Measurements from ENCODE around the gene C2orf92.
"Not testable (repeated sequence)": the region's sequence is repeated elsewhere in the genome, so short reads cannot be mapped to it uniquely, and the experiment has no call there.

Gene C2orf92

DNA sequence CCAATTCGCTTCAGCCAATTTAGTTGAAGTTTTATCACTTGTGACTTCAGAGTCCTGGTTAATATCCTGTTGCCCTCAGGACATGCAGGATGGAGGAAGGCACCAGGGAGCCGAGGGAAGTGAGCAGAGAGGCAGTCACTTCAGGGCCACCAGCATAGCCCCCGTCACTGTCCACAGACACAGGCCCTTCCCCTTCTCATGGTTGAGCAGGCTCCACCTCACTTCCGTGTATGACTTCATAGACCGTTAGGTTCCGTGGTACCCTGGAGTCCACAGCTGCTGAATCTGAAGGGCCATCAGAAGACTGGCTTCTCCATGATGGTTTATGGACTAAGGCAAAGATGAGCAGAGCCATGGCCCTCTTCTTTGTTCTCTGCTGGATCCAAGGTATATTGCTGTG, at the start of gene C2orf92:
C2orf92 (plus strand) TSS at position 266 of the 400 bp plus-strand sequence; CDS start at position 342, 76 bp downstream.
- no peak for DNase-seq

DNA sequence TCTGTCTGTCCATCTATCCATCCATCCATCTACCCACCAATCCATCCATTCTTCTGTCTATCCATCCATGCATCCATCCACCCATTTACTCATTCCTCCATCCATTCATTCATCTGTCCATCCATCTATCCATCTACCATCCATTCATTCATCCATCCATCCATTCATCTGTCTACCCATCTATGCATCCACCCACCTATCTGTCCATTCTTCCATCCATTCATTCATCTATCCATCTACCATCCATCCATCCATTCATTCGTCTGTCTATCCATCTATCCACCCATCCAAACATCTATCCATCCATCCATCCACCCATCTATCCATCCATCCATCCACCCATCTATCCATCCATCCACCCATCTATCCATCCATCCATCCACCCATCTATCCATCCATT, 49.0 kb upstream of the C2orf92 start:
- DNase-seq, result not testable (repeated sequence)

DNA sequence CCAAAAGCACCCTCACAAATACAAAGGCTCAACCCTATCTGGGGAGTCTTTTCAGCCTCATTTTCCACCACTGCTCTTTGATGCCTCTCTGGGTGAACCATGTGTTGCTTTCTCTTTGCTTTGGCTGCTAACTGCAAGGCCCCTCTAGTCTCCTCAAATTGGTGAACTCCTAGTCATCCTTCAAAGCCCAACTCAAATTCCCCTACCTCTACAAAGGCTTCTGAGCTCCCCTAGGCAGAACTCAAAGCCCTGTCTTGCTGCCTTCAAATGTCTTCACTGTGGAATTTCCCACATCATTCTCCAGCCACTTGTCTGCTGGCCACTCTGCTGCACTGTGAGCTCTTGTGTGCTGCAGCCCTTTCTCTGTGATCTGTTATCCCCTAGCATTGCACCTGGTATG, 46.5 kb upstream of the C2orf92 start:
- not testable (repeated sequence) for DNase-seq

DNA sequence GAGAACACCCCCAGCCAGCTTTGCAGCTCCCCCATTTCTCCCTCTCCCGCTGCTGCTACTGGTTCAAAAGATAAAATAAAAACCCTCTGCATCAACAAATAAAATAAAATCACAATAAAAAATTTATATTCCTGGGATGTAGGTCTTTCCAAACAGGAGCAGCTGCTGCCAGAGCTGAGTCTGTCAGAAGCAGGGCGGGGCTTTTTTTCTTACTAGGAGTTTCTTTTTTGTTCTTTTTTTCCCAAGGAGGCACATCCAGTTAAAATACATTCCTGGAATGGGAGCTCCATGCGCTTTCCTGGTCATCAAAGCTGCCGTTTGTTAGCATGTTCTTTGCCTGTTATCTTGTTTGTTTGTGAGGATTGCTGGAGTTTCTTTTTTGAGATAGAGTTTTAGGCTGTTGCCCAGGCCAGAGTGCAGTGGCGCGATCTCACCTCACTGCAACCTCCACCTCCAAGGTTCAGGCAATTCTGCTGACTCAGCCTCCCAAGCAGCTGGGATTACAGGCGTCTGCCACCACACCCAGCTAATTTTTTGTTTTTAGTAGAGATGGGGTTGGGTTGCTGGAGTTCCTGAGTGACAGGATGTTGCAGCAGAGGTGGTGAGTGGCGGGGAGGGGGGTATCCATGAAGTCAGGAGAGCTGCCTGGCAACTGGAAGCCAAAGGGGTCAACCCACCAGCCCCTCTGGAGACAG, 44.0 kb upstream of the C2orf92 start:
- not testable (repeated sequence) for DNase-seq

DNA sequence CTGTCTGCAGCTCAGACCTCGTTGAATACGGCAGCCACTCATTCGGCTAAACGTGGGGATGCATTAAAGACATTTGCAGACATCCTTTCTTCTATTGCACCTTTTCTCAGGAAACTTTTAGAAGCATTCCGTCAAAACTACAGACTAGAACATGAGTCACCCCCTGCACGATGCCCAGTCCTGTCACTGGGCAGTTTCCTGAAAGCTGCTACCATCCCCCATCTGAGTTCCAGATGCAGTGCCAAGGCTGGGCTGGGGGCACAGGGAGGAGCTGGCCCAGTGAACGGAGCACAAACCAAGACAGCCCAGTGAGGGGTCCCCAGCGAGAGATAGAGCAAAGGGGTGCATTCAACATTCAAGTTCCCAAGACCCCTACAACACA, 43.5 kb upstream of the C2orf92 start:
- not testable (repeated sequence) for DNase-seq

DNA sequence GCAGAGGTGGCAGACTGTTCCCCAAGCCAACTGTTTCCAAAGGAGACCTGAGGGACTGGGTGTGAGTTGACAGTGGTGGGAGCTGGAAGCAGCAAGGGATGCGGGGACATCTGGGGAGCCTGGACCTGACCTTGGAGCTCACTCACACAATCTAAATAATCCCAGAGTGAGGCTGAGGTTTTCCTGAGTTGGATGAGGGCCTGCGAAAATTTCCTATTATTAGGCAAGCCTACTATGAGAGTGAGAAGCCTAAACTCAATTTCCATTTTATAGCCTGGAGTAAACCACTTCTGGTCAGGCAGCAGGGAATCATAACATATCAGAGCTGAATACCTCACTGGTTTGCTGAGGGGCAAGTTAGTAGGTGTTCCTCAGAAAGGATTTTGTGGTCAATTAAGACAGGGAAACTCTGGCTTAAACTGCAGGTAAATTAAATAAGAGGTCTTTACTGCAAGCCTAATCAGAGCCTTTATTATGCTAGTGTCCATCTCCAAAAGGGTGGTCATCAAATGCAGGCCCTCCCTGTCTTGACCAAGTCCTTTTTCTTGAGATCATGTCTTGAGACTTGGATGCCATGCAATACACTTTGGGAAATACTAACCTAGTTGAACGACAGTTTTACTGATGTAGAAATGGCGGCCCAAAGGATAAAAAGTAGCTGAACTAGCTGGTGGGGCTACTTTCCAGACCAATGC, 25.3 kb upstream of the C2orf92 start:
- DNase-seq, result no peak

DNA sequence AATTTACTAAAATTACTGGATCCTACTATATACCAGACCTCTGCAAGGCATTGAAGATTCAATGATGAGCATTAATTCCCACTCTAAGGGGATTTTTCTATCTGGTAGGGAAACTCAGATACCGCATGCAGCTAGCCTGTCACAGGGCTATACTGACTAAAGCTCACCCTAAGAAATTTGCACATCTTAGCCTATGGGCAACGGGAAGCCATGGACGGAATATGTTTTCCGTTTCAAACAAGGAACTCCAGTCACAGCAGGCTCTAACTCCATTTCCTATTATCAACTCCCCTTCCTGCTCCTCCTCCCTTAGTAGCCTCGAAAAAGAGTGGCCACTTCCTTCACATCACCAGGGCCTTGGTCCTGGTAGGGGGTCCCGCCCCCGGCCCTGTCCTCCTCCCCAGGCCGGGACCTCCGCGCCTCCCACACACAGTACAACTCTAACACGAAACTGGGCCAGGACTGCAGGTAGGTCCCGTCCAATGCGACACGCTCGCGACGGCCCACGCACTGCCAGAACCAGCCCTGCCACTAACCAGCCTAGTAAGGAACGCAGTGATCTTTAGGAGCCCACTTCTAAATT, 24.3 kb upstream of the C2orf92 start:
- DNase-seq, result no peak

DNA sequence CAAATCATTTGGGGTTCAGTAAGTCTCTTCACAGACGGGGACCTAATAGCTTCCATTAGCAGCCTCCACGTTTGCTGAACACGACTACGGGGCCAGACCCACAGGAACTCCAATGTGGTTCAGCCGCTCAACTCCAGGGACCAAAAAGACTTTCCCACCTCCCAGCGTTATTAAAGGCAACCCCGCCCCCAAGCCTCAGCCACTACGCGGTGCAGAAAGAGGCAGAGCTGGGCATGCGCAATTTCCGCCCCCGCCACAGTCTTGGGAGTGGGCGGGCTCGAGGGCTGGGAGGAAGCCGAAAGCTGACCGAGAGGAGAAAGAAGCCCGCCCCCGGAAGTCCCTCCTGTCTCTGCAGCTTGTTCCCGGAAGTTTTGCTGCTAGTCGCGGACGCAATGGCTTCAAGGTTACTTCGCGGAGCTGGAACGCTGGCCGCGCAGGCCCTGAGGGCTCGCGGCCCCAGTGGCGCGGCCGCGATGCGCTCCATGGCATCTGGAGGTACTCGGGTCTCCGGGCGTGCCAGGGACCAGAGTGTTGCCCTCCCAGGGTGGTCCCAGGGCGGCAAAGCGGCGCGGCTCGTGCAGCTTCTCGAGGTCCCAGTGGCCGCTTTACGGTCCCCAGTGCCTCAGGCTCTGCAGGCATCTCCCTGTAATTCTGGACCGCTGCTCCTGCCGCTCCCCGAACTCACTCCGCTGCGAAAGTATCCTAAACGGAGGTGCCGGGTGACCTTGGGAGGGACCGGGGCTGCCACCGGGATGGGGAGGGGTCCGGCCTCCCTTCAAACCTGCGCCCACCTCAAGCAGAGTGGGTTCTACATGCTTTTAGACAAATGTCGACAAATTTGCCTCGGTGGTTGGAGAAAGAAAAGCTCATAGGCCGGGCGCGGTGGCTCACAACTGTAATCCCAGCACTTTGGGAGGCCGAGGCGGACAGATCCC, 23.6 kb upstream of the C2orf92 start, which contains the start of gene COX5B:
COX5B (plus strand) TSS at position 368 of the 935 bp plus-strand sequence; CDS start at position 393, 25 bp downstream.
- DNase-seq, result peak; percentile 97 to 98

DNA sequence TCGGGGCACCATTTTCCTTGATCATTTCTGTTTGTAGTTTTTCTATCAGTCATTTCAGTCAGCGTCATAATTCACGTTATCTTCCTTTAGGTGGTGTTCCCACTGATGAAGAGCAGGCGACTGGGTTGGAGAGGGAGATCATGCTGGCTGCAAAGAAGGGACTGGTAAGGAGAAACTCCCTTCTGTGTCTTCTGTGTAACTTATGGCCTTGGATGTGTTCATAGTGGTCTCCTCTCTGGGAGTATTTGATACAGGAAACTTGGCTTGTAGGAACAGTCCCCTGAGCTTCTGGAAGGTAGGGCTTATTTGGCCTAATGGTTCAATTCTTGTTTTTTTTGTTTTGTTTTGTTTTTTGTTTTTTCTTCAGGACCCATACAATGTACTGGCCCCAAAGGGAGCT, 22.5 kb upstream of the C2orf92 start:
- DNase-seq, result no peak

DNA sequence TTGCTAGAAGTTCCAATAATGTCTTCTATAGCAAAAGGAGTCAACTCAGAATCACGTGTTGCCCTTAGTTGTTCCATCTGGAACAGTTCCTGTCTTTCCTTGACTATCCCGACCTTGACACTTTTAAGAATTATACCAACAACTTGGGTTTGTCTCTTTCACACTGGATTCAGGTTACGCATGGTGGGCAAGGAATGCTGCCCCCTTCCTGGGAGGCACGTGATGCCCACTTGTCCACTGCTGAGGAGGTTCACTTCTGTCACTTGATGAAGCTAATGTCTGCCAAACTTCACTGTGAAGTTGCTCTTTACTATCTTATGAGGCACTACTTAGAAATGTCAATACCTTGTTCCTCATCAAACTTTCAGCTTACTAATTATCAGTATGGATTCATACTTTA, 18.4 kb upstream of the C2orf92 start:
- DNase-seq, result no peak

DNA sequence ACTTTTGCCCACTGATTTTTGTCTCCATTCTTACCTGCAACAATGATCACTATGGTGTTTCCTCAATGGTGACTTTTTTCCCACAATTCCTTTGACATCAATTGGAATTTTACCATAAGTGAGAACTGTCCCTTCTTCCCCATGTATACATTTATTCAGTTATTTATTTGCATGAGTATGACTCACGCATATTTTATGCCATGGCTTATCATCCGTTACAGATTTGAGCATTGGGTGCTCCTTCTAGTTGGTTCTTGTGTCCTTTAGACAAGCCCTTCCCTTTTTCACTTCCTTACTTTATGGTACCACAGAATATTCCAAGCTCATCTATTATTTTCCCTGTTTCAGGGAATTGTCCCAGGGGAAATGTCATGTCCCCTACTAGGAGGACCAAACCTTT, 16.0 kb upstream of the C2orf92 start:
- no peak for DNase-seq

DNA sequence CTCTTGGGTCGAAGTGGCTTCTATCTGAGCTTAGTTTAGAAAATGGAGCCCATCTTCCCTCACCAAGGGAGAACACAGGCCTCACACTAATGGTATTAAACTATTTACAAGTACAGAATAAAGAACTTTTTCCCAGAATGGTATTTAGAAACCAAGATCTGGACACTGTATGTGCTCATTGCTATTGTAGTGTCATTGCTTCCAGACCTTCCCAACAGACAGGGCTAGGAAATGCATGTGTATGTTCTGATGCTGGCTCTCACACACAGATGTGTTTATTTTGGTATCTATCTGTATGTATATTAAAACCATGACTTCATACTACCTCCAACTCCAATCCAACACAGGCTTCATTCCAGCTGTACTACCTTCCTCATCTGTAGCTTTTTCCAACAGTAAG, 15.6 kb upstream of the C2orf92 start:
- DNase-seq, result no peak

DNA sequence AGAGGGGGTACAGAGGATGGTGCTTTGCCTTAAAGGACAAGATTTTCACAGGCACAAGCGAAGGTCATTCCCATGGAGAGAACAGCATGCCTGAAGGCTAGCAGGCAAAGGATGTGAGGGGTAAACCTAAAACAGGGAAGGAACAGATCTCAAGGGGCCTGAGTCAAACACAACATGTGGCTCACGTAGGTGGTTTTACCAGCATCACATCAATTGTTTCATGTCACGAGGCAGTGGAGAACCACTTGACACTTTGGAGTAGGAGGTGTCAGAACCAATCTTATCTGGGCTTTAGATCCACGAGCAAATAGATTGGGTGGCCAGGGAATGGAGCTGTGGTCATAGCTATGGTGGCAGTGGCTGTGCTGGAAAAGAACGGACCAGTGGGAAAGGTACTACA, 15.2 kb upstream of the C2orf92 start:
- DNase-seq, result no peak

DNA sequence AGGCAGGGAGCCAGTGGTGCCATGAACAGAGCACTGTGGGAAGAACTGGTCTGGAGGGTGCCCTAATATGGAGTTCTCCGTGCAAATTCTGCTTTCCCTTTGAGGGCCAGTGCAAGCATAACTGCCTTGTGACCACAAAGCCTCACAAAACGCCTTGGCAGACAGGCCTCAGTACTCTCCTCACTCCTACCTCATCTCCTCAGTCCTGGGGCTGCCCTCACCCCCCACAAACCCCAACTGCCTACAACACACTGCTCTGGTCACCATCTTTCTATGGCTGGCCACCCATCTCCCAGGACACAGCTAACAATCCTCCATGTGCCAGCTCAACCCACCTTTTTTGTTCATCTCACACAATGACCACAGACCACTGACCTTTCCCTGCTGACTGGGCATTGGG, 14.7 kb upstream of the C2orf92 start:
- DNase-seq, result no peak

DNA sequence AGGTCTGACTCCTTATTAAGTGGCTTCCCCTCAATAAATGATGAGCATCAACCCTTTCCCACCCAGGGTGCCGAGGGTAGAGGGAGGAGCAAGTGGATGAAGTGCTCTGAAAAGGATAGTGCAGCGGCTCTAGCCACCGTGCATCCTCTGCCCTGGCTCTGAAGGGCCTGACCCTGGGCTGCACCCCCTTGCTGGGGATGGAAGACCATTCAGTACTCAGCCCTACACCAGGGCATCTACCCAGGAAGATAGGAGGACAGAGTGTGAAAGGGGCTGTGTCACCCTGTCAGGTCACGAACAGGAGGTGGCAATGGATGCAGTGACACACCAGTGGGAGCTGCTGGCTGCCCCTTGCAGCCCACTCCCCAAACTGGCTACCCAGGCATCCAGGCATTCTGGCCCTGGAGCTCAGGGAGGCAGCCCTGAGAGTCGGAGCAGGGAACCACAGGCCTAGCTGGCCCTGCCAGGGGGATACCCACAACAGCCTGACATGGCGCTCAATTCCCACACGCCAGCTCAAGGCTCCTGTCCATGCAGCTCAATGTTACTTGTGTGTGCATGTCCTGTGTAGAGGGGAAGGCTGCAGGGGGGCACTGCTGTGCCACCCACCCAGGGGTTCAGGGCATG, 13.3 kb upstream of the C2orf92 start:
- no peak for DNase-seq

DNA sequence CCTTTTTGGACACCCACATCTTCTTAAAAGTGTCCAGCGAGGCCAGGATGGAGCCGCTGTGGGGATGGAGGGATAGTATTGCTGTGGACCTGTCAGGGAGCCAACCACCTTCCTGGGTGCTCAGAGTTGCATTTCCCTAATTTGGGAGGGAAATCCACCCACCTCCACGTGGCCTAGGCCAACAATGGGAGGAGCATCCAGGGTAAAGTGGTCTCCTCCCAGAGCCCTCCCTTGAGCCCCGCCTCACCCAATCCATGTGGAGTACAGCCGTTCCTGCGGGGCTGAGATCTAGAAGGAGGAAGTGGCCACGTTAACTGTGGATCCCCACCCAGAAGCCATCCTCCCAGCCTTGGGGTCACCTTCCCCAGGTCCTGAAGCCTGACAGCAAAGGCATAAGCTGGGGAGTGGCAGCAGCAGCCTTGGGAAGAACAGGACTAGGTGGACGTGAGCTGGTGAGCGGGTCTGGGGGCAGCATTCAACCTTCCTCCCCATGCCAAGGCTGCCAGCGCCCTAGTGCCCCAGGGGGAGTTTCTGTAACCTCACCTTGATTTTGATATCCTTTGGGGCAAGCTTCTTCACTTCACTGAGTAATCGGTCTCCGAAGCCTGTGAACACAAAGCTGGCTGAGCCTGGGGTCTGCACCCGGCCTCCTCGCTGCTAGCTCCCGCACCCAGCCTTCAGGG, 12.5 kb upstream of the C2orf92 start:
- no peak for DNase-seq

DNA sequence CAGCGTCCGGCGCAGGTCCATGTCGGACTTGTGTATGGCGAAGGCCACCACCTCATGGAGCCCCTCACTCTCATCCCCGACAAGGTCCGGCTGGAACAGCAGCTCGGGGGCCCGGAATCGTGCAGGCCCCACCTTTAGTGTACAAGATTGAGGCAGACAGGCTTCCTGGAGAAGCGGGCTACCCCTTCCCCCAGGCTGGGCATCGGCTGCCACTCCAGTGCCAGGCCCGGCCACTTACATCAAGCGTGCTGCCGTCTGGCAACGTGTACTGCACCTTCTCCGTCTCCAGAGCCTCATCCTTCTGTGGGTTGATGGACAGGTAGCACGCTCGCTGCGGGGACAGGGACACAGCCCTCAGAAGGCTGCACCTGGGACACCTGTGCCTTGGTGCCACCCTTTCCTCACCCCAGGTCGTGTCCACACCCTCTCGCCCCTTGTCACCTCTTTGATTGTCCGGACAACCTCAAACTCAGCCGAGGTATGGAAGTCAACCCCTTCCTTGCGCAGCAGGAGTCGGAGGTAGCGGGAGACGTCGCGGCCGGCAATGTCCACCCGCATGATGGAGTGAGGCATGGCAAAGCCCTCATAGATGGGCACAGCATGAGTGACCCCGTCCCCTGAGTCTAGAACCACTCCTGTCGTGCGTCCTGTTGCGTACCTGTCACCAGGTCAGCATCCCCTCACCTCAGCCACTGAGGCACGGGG, 11.4 kb upstream of the C2orf92 start:
- DNase-seq, result no peak

DNA sequence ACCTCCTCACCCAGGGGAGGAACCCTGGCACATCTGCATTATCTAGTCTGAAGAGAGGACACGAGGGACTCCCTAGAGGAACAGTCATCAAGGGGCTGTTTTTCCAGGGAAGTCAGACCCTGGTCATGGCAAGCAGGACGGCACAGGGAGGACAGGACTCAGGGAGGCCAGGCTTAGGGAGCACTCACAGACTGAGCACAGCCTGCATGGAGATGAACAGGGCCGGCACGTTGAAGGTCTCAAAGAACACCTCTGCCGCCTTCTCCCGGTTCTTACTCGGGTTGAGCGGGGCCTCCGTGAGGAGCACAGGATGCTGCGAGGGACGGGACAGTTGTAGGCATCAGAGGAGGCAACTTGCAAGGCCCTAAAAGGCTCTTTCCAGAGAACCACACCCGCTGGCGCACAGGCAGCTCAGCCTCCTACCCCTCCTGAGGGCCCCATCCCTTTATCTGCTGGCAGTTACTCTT, 10.8 kb upstream of the C2orf92 start:
- no peak for DNase-seq

DNA sequence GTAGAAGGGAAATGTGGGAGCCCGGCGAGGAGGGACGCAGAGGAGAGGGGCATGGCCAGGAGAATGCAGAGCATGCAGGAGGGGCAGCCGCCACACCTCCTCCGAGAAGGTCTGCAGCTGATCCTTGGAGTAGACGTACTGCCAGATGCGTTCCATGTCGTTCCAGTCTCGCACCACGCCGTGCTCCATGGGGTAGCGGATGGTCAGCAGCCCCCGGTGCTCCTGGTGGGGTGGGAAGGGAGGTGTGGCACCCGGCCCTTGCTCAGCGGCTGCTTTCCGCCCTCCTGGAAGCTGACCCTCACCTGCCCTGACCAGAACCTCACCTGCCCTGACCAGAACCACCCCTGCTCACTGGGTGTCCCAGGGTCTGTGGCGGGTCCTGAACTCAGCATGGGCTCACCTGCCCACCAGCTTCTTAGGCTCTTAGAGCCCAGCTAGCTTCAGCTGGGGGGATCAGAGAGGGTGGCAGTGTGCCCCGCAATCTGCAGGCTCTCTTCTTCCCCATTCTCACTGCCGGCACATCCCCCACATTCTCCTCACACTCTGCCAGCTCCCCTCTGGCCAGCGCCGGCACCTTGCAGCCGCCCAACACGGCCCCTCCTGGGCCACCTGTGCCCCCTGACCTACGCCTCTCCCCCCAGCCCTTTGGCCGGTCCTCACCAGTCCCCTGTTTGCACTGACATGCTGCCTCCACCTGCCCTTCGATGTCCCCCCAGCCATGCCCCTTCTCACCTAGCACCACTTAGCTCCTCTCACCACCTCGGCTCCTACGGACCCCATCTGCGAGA, 10.1 kb upstream of the C2orf92 start:
- no peak for DNase-seq

DNA sequence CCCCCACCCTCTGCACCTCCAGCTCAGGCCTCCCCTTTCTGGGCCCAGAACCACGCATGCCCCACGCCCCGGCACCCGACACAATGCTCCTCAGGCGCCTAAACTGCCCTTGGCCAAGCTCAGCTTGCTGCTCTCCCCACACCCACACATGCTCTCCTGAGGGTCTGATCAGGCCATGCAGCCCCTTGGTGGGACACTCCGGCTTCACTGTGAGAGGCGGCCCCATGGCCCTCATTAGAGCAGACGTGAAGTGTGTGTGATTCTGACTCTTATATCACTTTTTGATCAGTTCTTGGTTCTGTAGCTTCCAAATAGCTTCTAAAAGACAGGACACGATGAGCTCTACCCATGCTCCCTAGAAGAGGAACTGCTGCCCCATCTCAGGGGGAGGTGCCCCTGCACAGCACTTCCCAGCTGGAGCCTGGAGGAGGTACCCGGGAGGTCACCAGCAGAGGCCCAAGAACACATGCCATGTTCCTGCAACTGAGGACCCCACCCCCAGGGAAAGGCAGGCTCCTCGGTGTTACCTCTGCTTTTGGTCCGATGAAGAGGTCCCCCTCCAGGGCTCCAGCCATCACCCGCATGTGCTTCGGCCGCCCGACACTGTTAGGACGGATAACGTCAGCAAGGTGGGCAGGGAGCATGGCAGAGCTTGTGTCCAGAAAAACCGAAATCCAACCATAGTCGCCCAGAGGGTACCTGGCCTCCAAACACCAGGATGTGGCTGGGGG, 9.3 kb upstream of the C2orf92 start:
- DNase-seq, result no peak

All from NCI-H187 (cell line).